GOT3 (cell line): Measurements from ENCODE around the gene DENND4B.

Experiments used
- DNase-seq: peaks from one replicate; lab custom pipeline; 2025; ENCODE audit warnings: mixed read lengths; lab: John Stamatoyannopoulos, UW

Gene DENND4B

GRCh38 chr1:153945795-153946621 is 510 bp downstream of the DENND4B start:
- DNase-seq, result peak; percentile 51

- no peak for DNase-seq
These were observed 1.3 kb downstream of the DENND4B start for GRCh38 chr1:153945131-153945794.

- no peak for DNase-seq
These were observed 1.7 kb downstream of the DENND4B start for GRCh38 chr1:153944827-153945117.

- DNase-seq, result no peak
These were observed 2.3 kb downstream of the DENND4B start for GRCh38 chr1:153944005-153944826.

- DNase-seq, result no peak
These were observed 3.6 kb downstream of the DENND4B start for GRCh38 chr1:153942766-153943549.

GRCh38 chr1:153941826-153942725 is 4.4 kb downstream of the DENND4B start:
- DNase-seq, result no peak

GRCh38 chr1:153940756-153941155 is 5.8 kb downstream of the DENND4B start:
- DNase-seq, result no peak

GRCh38 chr1:153939476-153939875 is 7.0 kb downstream of the DENND4B start:
- DNase-seq, result no peak

- no peak for DNase-seq
These were observed 7.5 kb downstream of the DENND4B start for GRCh38 chr1:153938996-153939395.

GRCh38 chr1:153937331-153937730 is 9.2 kb downstream of the DENND4B start:
- no peak for DNase-seq

GRCh38 chr1:153936011-153936802 is 10.3 kb downstream of the DENND4B start:
- DNase-seq, result no peak

- no peak for DNase-seq
These were observed 11.8 kb downstream of the DENND4B start for GRCh38 chr1:153934746-153935145.

GRCh38 chr1:153933955-153934354 is 12.6 kb downstream of the DENND4B start:
- no peak for DNase-seq

- DNase-seq, result no peak
These were observed 13.1 kb downstream of the DENND4B start for GRCh38 chr1:153933430-153933829.

GRCh38 chr1:153932156-153933131 is 14.1 kb downstream of the DENND4B start:
- no peak for DNase-seq

- DNase-seq, result no peak
These were observed 16.3 kb downstream of the DENND4B start for GRCh38 chr1:153929981-153930948.

GRCh38 chr1:153929426-153929825 is 17.1 kb downstream of the DENND4B start:
- DNase-seq, result no peak
